Neural cell (in vitro differentiated cells): ENCODE data around the gene SEC16A. TPM values are rescaled to one million over a fixed set of nuclear protein-coding genes. Genes with fewer than 3 reads are reported as not detected.

Experiments
- H2AFZ ChIP-seq: fragments of 200-600, 300-800 bp; sonication (generic), shearing (Covaris generic); 2 replicates; pipeline ENCODE4 v1.6.0; 2014; ENCODE audit warnings: low read depth, mild to moderate bottlenecking, antibody characterized with exemption, low read length, moderate library complexity
- H3F3A ChIP-seq: fragments of 200-600 bp; shearing (Covaris generic); 2 replicates; pipeline ENCODE4 v1.6.1; 2016; ENCODE audit warnings: mild to moderate bottlenecking, moderate library complexity, mixed read lengths, antibody characterized with exemption, low read length; ENCODE audit not compliant: insufficient read depth, poor library complexity, severe bottlenecking
- H3K27ac ChIP-seq: fragments of 200-600, 300-800 bp; sonication (generic), shearing (Covaris generic); 2 replicates; pipeline ENCODE4 v1.5.1; 2014; ENCODE audit warnings: mild to moderate bottlenecking, low read length, moderate library complexity
- H3K27me3 ChIP-seq: fragments of 300-800, 200-600 bp; sonication (generic), shearing (Covaris generic); 2 replicates; pipeline ENCODE4 v1.6.0; 2014; ENCODE audit warnings: mild to moderate bottlenecking, low read depth, low read length, moderate library complexity; ENCODE audit not compliant: insufficient read depth
- H3K36me3 ChIP-seq: fragments of 300-800, 200-600 bp; sonication (generic), shearing (Covaris generic); 2 replicates; pipeline ENCODE4 v1.5.1; 2014; ENCODE audit warnings: mild to moderate bottlenecking, antibody characterized with exemption, low read length, moderate library complexity; ENCODE audit not compliant: insufficient read depth
- H3K4me2 ChIP-seq: fragments of 300-800, 200-600 bp; sonication (generic), shearing (Covaris generic); 2 replicates; pipeline ENCODE4 v1.6.0; 2014; ENCODE audit warnings: mild to moderate bottlenecking, low read length
- H3K4me3 ChIP-seq: fragments of 300-800, 200-600 bp; sonication (generic), shearing (Covaris generic); 2 replicates; pipeline ENCODE4 v1.5.1; 2014; ENCODE audit warnings: mild to moderate bottlenecking, low read length, moderate library complexity
- H3K79me2 ChIP-seq: fragments of 200-600 bp; shearing (Covaris generic); replicated peaks from 2 replicates; pipeline ENCODE4 v1.6.0; 2014; ENCODE audit warnings: mild to moderate bottlenecking, low read length, moderate library complexity; ENCODE audit not compliant: insufficient read depth
- H3K9ac ChIP-seq: fragments of 300-800, 200-600 bp; sonication (generic), shearing (Covaris generic); 2 replicates; pipeline ENCODE4 v1.6.1; 2016; ENCODE audit warnings: mild to moderate bottlenecking, low read length, mixed read lengths
- H3K9me2 ChIP-seq: fragments of 200-600 bp; shearing (Covaris generic); 2 replicates; pipeline ENCODE4 v1.6.1; 2016; ENCODE audit warnings: mild to moderate bottlenecking, low read length, mixed read lengths; ENCODE audit not compliant: insufficient read depth
- H3K9me3 ChIP-seq: fragments of 200-600, 300-800 bp; sonication (generic), shearing (Covaris generic); 2 replicates; pipeline ENCODE4 v1.6.1; 2016; ENCODE audit warnings: mild to moderate bottlenecking, mixed run types, low read length, moderate library complexity, mixed read lengths
- H4K20me1 ChIP-seq: fragments of 200-600 bp; shearing (Covaris generic); 2 replicates; pipeline ENCODE4 v1.6.1; 2016; ENCODE audit warnings: mild to moderate bottlenecking, mixed run types; ENCODE audit not compliant: insufficient read depth
- EP300 ChIP-seq: fragments of 450-650 bp; conservative IDR thresholded peaks from 2 replicates; pipeline ENCODE4 v1.6.1; 2014; ENCODE audit warnings: antibody characterized with exemption, mild to moderate bottlenecking, moderate library complexity; ENCODE audit not compliant: poor library complexity, severe bottlenecking
- EZH2 ChIP-seq: fragments of 200-600, 300-800 bp; shearing (Covaris generic), sonication (generic); IDR thresholded peaks from 2 replicates; pipeline ENCODE4 v1.6.1; 2014; ENCODE audit warnings: antibody characterized with exemption, low read length, borderline replicate concordance, mild to moderate bottlenecking; ENCODE audit not compliant: insufficient read depth, poor library complexity, severe bottlenecking
- MXI1 ChIP-seq: fragments of 450-650 bp; conservative IDR thresholded peaks from 2 replicates; pipeline ENCODE4 v1.6.1; 2014; ENCODE audit warnings: antibody characterized with exemption, mild to moderate bottlenecking; ENCODE audit not compliant: poor library complexity, severe bottlenecking
- POLR2AphosphoS5 ChIP-seq: IDR thresholded peaks from 2 replicates; pipeline ENCODE4 v1.6.1; 2012
- RAD21 ChIP-seq: fragments of 450-650 bp; conservative IDR thresholded peaks from 2 replicates; pipeline ENCODE4 v1.6.1; 2014; ENCODE audit warnings: antibody characterized with exemption, mild to moderate bottlenecking, moderate library complexity
- SMC3 ChIP-seq: fragments of 450-650 bp; conservative IDR thresholded peaks from 2 replicates; pipeline ENCODE4 v1.6.1; 2014; ENCODE audit warnings: antibody characterized with exemption, mild to moderate bottlenecking, moderate library complexity; ENCODE audit not compliant: poor library complexity
- TAF1 ChIP-seq: IDR thresholded peaks from 2 replicates; pipeline ENCODE4 v1.6.1; 2012; ENCODE audit warnings: low read depth
- polyA plus RNA-seq: library from polyadenylated mRNA; depleted of rRNA; stranded (reverse); fragments of >200 nt; gene quantifications from 2 replicates; pipeline ENCODE4 v1.2.3, GENCODE V29; 2014
- TF ChIP-seq, protein P1 (sequence below): fragments of 450-650 bp; IDR thresholded peaks from 2 replicates; pipeline ENCODE4 v1.5.1; 2014; ENCODE audit warnings: antibody characterized with exemption, mild to moderate bottlenecking, moderate library complexity; ENCODE audit not compliant: poor library complexity, severe bottlenecking
- TF ChIP-seq, protein P2 (sequence below): IDR thresholded peaks from 2 replicates; pipeline ENCODE4 v1.6.1; 2012; ENCODE audit warnings: borderline replicate concordance

SEC16A gene
- polyA plus RNA-seq, 1 donor from 2014 or later = 15.4 TPM

DNA sequence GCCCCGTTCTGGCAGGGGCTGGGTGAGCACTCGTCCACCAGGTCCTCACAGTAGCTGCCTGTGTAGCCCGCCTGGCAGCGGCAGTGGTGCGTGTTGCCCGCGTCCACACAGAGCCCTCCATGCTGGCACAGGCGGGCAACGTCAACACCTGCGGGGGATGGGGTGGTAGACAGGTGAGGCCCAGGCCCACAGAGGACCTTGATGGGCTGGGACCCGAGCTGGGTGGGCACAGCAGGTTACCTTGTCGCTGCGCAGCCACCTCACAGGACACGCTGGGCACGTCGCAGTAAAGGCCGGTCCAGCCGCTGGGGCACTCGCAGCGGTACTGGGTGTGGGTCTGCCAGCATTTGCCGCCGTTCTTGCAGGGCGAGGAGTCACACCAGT is 25.1 kb upstream of the SEC16A start:
- Histone ChIP-seq H3K9me2 (no peaks in the 10 kb centered on the region), H3K36me3 (no peaks in the 10 kb centered on the region), H3K9ac (no peak overlapping the region), H3K4me3 (no peak overlapping the region), H3F3A (no peaks in the 10 kb centered on the region), H4K20me1 (no peaks in the 10 kb centered on the region), H3K27me3 (no peaks in the 10 kb centered on the region), H2AFZ (no peak overlapping the region), H3K79me2 (no peaks in the 10 kb centered on the region), H3K27ac (no peak overlapping the region), H3K4me2 (no peak overlapping the region), H3K9me3 (no peaks in the 10 kb centered on the region)
- TF ChIP-seq EP300 = no peak
- TF ChIP-seq, protein P1, sequence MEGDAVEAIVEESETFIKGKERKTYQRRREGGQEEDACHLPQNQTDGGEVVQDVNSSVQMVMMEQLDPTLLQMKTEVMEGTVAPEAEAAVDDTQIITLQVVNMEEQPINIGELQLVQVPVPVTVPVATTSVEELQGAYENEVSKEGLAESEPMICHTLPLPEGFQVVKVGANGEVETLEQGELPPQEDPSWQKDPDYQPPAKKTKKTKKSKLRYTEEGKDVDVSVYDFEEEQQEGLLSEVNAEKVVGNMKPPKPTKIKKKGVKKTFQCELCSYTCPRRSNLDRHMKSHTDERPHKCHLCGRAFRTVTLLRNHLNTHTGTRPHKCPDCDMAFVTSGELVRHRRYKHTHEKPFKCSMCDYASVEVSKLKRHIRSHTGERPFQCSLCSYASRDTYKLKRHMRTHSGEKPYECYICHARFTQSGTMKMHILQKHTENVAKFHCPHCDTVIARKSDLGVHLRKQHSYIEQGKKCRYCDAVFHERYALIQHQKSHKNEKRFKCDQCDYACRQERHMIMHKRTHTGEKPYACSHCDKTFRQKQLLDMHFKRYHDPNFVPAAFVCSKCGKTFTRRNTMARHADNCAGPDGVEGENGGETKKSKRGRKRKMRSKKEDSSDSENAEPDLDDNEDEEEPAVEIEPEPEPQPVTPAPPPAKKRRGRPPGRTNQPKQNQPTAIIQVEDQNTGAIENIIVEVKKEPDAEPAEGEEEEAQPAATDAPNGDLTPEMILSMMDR = no peak
- TF ChIP-seq EZH2 = no peak

DNA sequence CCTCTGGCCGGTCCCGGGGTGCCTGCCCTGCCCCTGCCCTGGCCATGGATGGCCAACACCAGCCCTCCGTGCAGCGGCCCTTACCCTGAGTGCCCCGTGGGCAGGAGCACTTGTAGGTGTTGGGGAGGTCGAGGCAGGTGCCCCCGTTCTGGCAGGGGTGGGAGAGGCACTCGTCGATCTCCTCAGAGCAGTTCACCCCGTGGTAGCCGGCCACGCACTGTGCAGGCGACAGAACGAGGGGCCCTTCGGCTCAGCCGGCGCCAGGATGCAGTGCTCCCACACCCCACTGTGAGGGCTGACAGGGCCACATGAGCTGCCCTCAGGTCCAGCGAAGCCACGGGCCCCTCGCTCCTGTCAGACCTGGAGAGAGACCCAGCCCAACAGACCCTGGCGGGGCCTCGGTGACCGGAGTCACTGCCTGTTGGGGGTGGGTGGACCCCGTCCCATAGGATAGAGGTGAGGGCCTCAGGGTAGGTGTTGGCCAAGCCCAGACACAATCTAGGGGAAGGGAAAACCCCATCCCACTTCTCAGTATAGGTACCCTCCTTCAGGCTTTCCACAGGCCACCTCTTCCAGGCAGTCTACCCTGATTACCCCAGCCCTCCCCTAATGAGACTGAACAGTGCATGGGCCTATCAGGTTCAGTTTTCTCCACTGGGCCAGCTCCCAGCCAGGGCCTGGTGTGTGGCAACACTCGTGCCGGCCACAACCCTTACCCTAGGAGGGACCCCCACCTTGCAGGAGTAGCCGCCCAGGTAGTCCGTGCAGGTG is 24.6 kb upstream of the SEC16A start:
- H3K4me3 ChIP-seq = no peak overlapping the region
- H3K79me2 ChIP-seq = no peaks in the 10 kb centered on the region
- H3F3A ChIP-seq = no peaks in the 10 kb centered on the region
- H3K9me2 ChIP-seq = no peaks in the 10 kb centered on the region
- H3K9ac ChIP-seq = no peak overlapping the region
- H2AFZ ChIP-seq = no peak overlapping the region
- H3K9me3 ChIP-seq = no peaks in the 10 kb centered on the region
- no peaks in the 10 kb centered on the region for H4K20me1 ChIP-seq
- H3K36me3 ChIP-seq = no peaks in the 10 kb centered on the region
- no peaks in the 10 kb centered on the region for H3K27me3 ChIP-seq
- H3K27ac ChIP-seq = no peak overlapping the region
- no peak overlapping the region for H3K4me2 ChIP-seq
- TF ChIP-seq EP300 (no peak), MXI1 (no peak), SMC3 (no peak), TAF1 (no peak), RAD21 (no peak), EZH2 (no peak), POLR2AphosphoS5 (no peak)
- TF ChIP-seq, protein P2, sequence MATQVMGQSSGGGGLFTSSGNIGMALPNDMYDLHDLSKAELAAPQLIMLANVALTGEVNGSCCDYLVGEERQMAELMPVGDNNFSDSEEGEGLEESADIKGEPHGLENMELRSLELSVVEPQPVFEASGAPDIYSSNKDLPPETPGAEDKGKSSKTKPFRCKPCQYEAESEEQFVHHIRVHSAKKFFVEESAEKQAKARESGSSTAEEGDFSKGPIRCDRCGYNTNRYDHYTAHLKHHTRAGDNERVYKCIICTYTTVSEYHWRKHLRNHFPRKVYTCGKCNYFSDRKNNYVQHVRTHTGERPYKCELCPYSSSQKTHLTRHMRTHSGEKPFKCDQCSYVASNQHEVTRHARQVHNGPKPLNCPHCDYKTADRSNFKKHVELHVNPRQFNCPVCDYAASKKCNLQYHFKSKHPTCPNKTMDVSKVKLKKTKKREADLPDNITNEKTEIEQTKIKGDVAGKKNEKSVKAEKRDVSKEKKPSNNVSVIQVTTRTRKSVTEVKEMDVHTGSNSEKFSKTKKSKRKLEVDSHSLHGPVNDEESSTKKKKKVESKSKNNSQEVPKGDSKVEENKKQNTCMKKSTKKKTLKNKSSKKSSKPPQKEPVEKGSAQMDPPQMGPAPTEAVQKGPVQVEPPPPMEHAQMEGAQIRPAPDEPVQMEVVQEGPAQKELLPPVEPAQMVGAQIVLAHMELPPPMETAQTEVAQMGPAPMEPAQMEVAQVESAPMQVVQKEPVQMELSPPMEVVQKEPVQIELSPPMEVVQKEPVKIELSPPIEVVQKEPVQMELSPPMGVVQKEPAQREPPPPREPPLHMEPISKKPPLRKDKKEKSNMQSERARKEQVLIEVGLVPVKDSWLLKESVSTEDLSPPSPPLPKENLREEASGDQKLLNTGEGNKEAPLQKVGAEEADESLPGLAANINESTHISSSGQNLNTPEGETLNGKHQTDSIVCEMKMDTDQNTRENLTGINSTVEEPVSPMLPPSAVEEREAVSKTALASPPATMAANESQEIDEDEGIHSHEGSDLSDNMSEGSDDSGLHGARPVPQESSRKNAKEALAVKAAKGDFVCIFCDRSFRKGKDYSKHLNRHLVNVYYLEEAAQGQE = no peak
- TF ChIP-seq, protein P1 = no peak
